GM12864 (cell line): ENCODE measurements around the gene SNX17.

Experiments
- DNase-seq: peaks from one replicate; pipeline ENCODE4 v3.0.0-alpha.2; 2011; ENCODE audit warnings: low read depth
- H3K4me3 ChIP-seq: 2 replicates; pipeline ENCODE4 v1.5.1; 2011; ENCODE audit warnings: mild to moderate bottlenecking, low read depth, low read length, control low read depth
- TF ChIP-seq, protein P1 (sequence below): IDR thresholded peaks from 2 replicates; pipeline ENCODE4 v1.5.1; 2011; ENCODE audit warnings: low read depth, mild to moderate bottlenecking, moderate library complexity, low read length, control low read depth, inconsistent platforms; ENCODE audit errors: missing control alignments

The SNX17 gene

DNA sequence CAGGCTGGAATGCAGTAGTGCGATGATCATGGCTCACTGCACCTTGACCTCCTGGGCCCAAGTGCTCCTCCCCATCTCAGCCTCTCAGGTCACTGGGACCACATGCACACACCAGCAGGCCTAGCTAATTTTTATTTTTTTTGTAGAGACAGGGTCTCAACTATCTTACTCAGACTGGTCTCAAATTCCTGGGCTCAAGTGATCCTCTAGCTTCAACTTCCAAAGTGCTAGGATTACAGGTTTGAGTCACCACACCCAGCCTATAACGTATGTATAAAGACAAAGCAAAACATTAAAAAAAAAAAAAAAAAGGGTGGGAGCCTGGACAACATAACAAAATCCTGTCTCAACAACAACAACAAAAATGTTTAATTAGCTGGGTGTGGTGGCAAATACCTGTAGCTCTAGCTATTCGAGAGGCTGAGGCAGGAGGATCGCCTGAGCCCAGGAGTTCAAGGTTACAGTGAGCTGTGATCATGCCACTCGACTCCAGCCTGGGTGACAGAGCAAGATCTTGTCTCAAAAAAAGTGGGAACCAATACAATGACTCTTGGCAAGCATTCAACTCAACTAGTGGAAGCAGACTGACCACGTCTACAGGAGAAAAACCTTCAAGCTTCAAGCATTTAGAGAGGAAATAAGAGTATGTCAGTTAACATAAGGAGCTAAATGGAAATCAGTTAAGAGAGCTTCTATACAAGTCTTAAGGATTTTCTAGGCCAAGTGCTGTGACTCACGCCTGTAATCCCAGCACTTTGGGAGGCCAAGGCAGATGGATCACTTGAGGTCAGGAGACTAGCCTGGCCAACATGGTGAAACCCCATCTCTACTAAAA lies 16.4 kb upstream of the SNX17 start:
- TF ChIP-seq, protein P1, sequence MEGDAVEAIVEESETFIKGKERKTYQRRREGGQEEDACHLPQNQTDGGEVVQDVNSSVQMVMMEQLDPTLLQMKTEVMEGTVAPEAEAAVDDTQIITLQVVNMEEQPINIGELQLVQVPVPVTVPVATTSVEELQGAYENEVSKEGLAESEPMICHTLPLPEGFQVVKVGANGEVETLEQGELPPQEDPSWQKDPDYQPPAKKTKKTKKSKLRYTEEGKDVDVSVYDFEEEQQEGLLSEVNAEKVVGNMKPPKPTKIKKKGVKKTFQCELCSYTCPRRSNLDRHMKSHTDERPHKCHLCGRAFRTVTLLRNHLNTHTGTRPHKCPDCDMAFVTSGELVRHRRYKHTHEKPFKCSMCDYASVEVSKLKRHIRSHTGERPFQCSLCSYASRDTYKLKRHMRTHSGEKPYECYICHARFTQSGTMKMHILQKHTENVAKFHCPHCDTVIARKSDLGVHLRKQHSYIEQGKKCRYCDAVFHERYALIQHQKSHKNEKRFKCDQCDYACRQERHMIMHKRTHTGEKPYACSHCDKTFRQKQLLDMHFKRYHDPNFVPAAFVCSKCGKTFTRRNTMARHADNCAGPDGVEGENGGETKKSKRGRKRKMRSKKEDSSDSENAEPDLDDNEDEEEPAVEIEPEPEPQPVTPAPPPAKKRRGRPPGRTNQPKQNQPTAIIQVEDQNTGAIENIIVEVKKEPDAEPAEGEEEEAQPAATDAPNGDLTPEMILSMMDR: no peak
- no peak for DNase-seq
- no peak overlapping the region for H3K4me3 ChIP-seq

DNA sequence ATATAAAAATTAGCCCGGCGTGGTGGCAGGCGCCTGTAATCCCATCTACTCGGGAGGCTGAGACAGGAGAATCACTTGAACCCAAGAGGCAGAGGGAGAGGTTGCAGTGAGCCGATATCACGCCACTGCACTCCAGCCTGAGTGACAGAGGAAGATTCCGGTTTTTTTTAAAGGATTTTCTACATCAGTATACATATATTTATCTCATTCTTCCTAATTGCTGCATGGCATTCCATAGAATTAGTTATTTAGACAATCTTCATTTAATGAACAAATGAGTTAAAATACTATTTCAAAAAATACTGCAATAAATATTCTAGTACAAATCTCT lies 15.9 kb upstream of the SNX17 start:
- TF ChIP-seq, protein P1: no peak
- H3K4me3 ChIP-seq: no peak overlapping the region
- no peak for DNase-seq

DNA sequence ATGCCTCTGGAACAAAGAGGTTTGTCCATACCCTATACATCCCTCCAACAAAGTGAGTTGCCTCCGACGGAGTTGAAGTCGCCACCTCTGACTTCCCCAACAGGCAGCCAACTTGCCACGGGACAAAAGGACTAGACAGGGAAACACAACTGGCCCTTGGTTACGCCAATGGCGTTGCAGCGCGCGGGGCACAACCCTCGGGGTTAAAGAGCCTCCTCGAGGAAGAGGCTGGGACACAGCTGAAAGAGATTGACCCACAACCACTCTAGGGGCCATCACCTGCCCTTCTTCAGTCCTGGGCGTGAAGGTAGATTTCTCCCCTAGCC lies 14.4 kb upstream of the SNX17 start:
- peak; percentile 36 for DNase-seq
- TF ChIP-seq, protein P1: no peak

DNA sequence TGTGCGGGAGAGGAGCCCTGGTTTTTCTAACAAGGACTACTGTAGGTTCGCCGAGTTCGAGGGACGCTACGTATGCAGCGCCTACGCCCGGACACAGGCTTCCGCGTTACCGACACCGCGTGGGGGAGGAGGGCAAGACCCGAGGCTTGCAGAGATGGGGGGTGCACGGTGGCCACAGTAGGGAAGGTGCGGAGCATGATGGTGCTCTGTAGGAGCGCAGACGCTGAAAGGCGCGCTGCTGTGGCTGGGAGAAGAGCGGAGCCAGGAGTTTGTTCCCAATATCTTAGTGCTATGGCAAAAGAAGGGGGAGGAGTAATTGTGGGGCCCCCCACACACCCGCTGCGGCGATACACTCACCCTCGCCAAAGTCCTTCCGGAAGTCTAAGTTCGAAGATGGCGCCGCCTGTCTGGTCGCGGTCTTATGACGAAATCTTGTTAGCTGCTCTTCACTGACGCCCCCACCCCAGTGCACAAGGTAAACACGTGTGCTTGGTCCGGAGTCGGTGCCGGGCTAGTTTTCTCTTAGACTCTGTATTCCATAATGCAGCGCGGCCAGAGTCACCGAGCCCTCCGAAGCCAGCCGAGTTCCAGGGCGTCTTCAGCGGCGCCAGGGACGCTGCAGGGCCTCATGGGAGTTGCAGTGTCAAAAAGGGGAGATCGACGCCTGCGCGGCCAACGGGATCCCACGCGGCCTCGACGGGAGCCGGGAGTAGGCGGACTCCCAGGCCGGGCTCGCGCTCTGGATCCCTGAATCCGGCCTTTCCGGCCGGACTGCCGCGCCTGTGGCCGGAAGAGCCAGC lies 13.8 kb upstream of the SNX17 start, which contains the start of gene GTF3C2:
GTF3C2 (minus strand) TSS at position 383 of the 800 bp plus-strand sequence. CDS start 13,210 bp downstream, outside the sequence.
- peak; percentile 95 for DNase-seq
- peak within 1 kb of the TSS; percentile 97 for H3K4me3 ChIP-seq
- TF ChIP-seq, protein P1: no peak

More for the DNA sequence above, 14.4 kb upstream of the SNX17 start:
- H3K4me3 ChIP-seq: peak overlapping the region; percentile 97

DNA sequence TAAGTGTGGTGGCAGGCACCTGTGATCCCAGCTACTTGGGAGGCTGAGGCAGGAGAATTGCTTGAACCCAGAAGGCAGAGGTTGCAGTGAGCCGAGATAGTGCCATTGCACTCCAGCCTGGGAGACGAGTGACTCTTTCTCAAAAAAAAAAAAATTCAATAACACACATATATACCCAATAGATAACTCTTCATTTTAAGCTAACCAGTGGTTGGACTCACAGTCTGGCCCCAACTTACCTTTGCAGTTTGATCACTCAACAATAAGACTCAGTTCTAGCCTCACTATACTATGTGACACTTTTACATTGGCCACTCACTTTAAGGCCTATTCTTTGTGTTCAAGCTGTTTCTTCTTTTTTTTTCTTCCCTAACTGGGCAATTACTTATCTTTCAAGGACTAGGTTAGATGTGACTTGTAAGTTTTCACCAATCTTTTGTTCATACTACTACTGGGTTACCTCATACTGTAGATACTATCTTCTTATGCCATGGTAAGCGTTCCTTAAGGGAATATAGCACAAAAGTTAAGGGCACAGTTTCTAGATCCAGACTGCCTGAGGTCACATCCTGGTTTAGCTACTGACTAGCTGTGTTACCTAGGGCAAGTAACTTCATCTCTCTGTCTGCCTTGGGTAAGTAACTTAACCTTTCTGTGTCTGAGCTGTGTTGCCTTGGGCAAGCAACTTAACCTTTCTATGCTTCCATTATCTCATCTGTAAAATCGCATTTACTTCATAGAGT lies 7.6 kb upstream of the SNX17 start:
- no peak for DNase-seq

DNA sequence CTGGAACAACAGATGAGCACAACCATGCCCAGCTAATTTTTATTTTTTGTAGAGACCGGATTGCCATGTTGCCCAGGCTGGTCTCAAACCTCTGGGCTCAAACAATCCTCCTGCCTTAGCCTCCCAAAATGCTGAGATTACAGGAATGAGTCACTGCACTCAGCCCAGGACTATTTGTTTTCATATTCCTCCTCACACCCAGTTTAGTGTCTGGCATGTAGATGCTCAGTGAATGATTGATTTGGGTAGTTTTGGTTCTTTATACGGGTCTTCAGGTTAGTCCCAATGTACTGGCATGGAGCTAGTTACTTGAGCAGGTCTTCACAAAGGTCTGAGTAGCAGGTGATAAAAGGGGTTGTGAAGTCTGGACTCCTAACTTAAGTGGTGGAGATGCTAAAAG lies 6.5 kb upstream of the SNX17 start:
- TF ChIP-seq, protein P1: no peak
- DNase-seq: no peak
- H3K4me3 ChIP-seq: no peak overlapping the region

More for the DNA sequence above, 7.6 kb upstream of the SNX17 start:
- H3K4me3 ChIP-seq: no peak overlapping the region
- TF ChIP-seq, protein P1: no peak
